Kidney epithelial cell (primary cell): Measurements from ENCODE around the gene DCUN1D3. TPM values are rescaled to one million over a fixed set of nuclear protein-coding genes. Genes with fewer than 3 reads are reported as not detected.
A peak's percentile ranks its signal among the peaks of the same experiment; 100 is the strongest.

ENCODE experiments used
- DNase-seq: peaks from one replicate; pipeline ENCODE4 v3.0.0-alpha.2; 2010; ENCODE audit warnings: low read depth
- H3K27me3 ChIP-seq: 2 replicates; pipeline ENCODE4 v1.6.0; 2011; ENCODE audit warnings: low read length; ENCODE audit not compliant: control insufficient read depth, insufficient read depth
- H3K36me3 ChIP-seq: 2 replicates; pipeline ENCODE4 v1.5.1; 2011; ENCODE audit warnings: low read length; ENCODE audit not compliant: control insufficient read depth, insufficient read depth
- H3K4me3 ChIP-seq: 2 replicates; pipeline ENCODE4 v1.5.1; 2011; ENCODE audit warnings: low read depth, mild to moderate bottlenecking, control low read depth, low read length
- CTCF ChIP-seq: IDR thresholded peaks from 2 replicates; pipeline ENCODE4 v1.5.1; 2011; ENCODE audit warnings: mild to moderate bottlenecking, moderate library complexity, low read length, control low read depth, inconsistent platforms; ENCODE audit not compliant: insufficient read depth, poor library complexity, severe bottlenecking
- total RNA-seq: library from RNA; depleted of rRNA; stranded (reverse); fragments of >200 nt; gene quantifications from 2 replicates; pipeline ENCODE4 v1.2.3, GENCODE V29; 2015

Gene DCUN1D3
- total RNA-seq, 1 donor from 2014 or later: 14.8 TPM

- Histone ChIP-seq H3K27me3 (no peaks in the 10 kb centered on the region), H3K36me3 (no peaks in the 10 kb centered on the region), H3K4me3 (no peak overlapping the region)
- no peak for DNase-seq
- no peak for TF ChIP-seq CTCF
Measured at GRCh38 chr16:20853143-20853542, 47.0 kb downstream of the DCUN1D3 start.

- DNase-seq: peak; percentile 50
- no peak overlapping the region for H3K4me3 ChIP-seq
- TF ChIP-seq CTCF: no peak
Measured at GRCh38 chr16:20851601-20852000, 48.6 kb downstream of the DCUN1D3 start.

GRCh38 chr16:20850981-20851380, 49.2 kb downstream of the DCUN1D3 start:
- no peaks in the 10 kb centered on the region for H3K36me3 ChIP-seq
- DNase-seq: no peak
- TF ChIP-seq CTCF: no peak
- no peak overlapping the region for H3K4me3 ChIP-seq
- no peaks in the 10 kb centered on the region for H3K27me3 ChIP-seq

More at GRCh38 chr16:20851601-20852000, 48.6 kb downstream of the DCUN1D3 start:
- Histone ChIP-seq H3K36me3 (no peaks in the 10 kb centered on the region), H3K27me3 (no peaks in the 10 kb centered on the region)

- no peaks in the 10 kb centered on the region for H3K27me3 ChIP-seq
- H3K36me3 ChIP-seq: no peaks in the 10 kb centered on the region
- no peak for DNase-seq
- no peak overlapping the region for H3K4me3 ChIP-seq
- peak; percentile 99 for TF ChIP-seq CTCF
Measured at GRCh38 chr16:20849589-20850390, 50.4 kb downstream of the DCUN1D3 start.

- H3K4me3 ChIP-seq: no peak overlapping the region
- no peaks in the 10 kb centered on the region for H3K36me3 ChIP-seq
Measured at GRCh38 chr16:20847550-20847949, 52.6 kb downstream of the DCUN1D3 start.

More at GRCh38 chr16:20847550-20847949, 52.6 kb downstream of the DCUN1D3 start:
- no peaks in the 10 kb centered on the region for H3K27me3 ChIP-seq
- TF ChIP-seq CTCF: no peak
- no peak for DNase-seq
